Measurements from ENCODE around the gene MACROD2.

DNA sequence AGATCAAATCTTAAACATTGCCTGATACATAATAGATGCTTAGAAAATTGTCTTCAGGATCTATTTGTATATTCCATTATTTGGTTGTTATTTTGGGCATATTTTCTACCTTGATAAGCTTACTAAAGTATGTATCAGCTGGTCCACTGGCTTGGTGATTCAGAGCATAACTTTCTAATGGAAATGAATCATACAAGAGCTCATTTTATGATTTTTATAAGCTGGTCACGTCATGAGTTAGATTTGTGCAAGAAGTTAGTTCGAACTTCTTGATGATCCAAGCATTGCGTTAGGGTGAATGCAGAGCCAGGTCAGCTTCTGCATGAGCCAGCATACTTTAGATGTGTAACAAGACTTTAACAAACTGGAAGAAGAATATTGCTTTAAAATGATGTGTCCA is 486.5 kb downstream of the MACROD2 start:
- TF ChIP-seq, protein P1, sequence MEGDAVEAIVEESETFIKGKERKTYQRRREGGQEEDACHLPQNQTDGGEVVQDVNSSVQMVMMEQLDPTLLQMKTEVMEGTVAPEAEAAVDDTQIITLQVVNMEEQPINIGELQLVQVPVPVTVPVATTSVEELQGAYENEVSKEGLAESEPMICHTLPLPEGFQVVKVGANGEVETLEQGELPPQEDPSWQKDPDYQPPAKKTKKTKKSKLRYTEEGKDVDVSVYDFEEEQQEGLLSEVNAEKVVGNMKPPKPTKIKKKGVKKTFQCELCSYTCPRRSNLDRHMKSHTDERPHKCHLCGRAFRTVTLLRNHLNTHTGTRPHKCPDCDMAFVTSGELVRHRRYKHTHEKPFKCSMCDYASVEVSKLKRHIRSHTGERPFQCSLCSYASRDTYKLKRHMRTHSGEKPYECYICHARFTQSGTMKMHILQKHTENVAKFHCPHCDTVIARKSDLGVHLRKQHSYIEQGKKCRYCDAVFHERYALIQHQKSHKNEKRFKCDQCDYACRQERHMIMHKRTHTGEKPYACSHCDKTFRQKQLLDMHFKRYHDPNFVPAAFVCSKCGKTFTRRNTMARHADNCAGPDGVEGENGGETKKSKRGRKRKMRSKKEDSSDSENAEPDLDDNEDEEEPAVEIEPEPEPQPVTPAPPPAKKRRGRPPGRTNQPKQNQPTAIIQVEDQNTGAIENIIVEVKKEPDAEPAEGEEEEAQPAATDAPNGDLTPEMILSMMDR (IDR thresholded peaks at IDR 0.05; ENCODE audit: insufficient read depth, low read length, poor library complexity, severe bottlenecking), result no peak
- no peak for TF ChIP-seq EZH2phosphoT487 (conservative IDR thresholded peaks at IDR 0.05; ENCODE audit: low read length)
